H1 (cell line): ENCODE results near the gene SLC24A3. TPM values are rescaled to one million over a fixed set of nuclear protein-coding genes. Genes with fewer than 3 reads are reported as not detected.

ENCODE experiments used
- CTCF ChIA-PET: fragments of 300-600 bp; sonication (Branson Sonifier 250); formaldehyde crosslinking; loops from one replicate; lab custom pipeline; 2021; ENCODE audit not compliant: partially characterized antibody; lab: Charles Lee
- POLR2A ChIA-PET: fragments of 300-600 bp; sonication (Branson Sonifier 250); formaldehyde crosslinking; loops from one replicate; lab custom pipeline; 2021; ENCODE audit warnings: inconsistent platforms; ENCODE audit not compliant: partially characterized antibody; lab: Charles Lee
- DNase-seq, 2 experiments: peaks; one replicate each; pipeline versions ENCODE4 v3.0.0 to v3.0.0-alpha.2; 2010 to 2022; ENCODE audit warnings: low spot score in 2 of 2, low read depth in 1 of 2, mixed read lengths in 1 of 2
- FAIRE-seq: peaks from 2 replicates; lab custom pipeline; 2011; peaks lifted over from hg19 to GRCh38; lab: Jason Lieb, UNC
- H2AFZ ChIP-seq: 2 replicates; pipeline ENCODE4 v1.8.1; 2012; ENCODE audit warnings: low read length, inconsistent platforms
- H2AK5ac ChIP-seq: 2 replicates; pipeline ENCODE4 v1.6.1; 2013; ENCODE audit warnings: low read depth, low read length
- H2BK120ac ChIP-seq: replicated peaks from 2 replicates; pipeline ENCODE3; 2013; ENCODE audit warnings: low read depth, low read length, inconsistent platforms
- H2BK12ac ChIP-seq: 2 replicates; pipeline ENCODE4 v1.6.1; 2013; ENCODE audit warnings: low read depth, low read length
- H2BK15ac ChIP-seq: 2 replicates; pipeline ENCODE4 v1.6.1; 2013; ENCODE audit warnings: low read length
- H2BK20ac ChIP-seq: 2 replicates; pipeline ENCODE4 v1.6.1; 2013; ENCODE audit warnings: low read length
- H2BK5ac ChIP-seq: 2 replicates; pipeline ENCODE4 v1.6.1; 2013; ENCODE audit warnings: low read depth, low read length
- H3K14ac ChIP-seq: 2 replicates; pipeline ENCODE4 v1.6.1; 2013; ENCODE audit warnings: inconsistent platforms; ENCODE audit not compliant: insufficient read length
- H3K18ac ChIP-seq: 2 replicates; pipeline ENCODE4 v1.6.1; 2013; ENCODE audit warnings: low read length; ENCODE audit errors: extremely low read depth
- H3K23ac ChIP-seq: 2 replicates; pipeline ENCODE4 v1.6.1; 2013; ENCODE audit warnings: inconsistent platforms; ENCODE audit not compliant: insufficient read length
- H3K23me2 ChIP-seq: 2 replicates; pipeline ENCODE4 v1.6.1; 2013; ENCODE audit warnings: low read depth, low read length
- H3K27ac ChIP-seq: 2 replicates; pipeline ENCODE4 v1.6.1; 2011; ENCODE audit warnings: low read depth, low read length, inconsistent platforms
- H3K27me3 ChIP-seq, 4 experiments: replicated peaks in 1 of 4; 1 replicate in 1 of 4; 2 replicates in 3 of 4; pipeline versions ENCODE4 v1.6.1 to v1.8.1; 2011 to 2013; ENCODE audit warnings: low read length in 3 of 4, mild to moderate bottlenecking in 3 of 4, inconsistent platforms in 2 of 4, mixed read lengths in 2 of 4, moderate library complexity in 1 of 4; ENCODE audit not compliant: control insufficient read depth in 3 of 4, insufficient read depth in 3 of 4; ENCODE audit errors: extremely low read depth in 1 of 4
- H3K36me3 ChIP-seq, 4 experiments: 2 replicates each; pipeline versions ENCODE4 v1.6.1 to v1.8.1; 2011 to 2013; ENCODE audit warnings: mild to moderate bottlenecking in 4 of 4, low read length in 3 of 4, moderate library complexity in 2 of 4, control low read depth in 1 of 4, inconsistent platforms in 1 of 4; ENCODE audit not compliant: insufficient read depth in 4 of 4, control insufficient read depth in 2 of 4
- H3K4ac ChIP-seq: replicated peaks from 2 replicates; pipeline ENCODE3; 2013; ENCODE audit warnings: low read length, low read depth, mixed read lengths, inconsistent platforms; ENCODE audit not compliant: insufficient read length
- H3K4me1 ChIP-seq, 4 experiments: replicated peaks in 1 of 4; 1 replicate in 1 of 4; 2 replicates in 3 of 4; pipeline versions ENCODE4 v1.6.1 to v1.8.1; 2011 to 2013; ENCODE audit warnings: low read length in 3 of 4, inconsistent platforms in 2 of 4, mixed read lengths in 1 of 4; ENCODE audit not compliant: insufficient read depth in 4 of 4, control insufficient read depth in 3 of 4
- H3K4me2 ChIP-seq, 2 experiments: 2 replicates each; pipeline versions ENCODE4 v1.6.1 to v1.8.1; 2011 to 2013; ENCODE audit warnings: low read depth in 2 of 2, low read length in 2 of 2, control low read depth in 1 of 2, inconsistent platforms in 1 of 2, mild to moderate bottlenecking in 1 of 2; ENCODE audit not compliant: insufficient read depth in 1 of 2
- H3K4me3 ChIP-seq, 4 experiments: fragments of 200-600, 300-600 bp in 1 of 4; sonication (generic), shearing (Covaris generic), sonication (Bioruptor Twin) in 1 of 4; 2 replicates each; pipeline versions ENCODE4 v1.5.1 to v1.8.1; 2011 to 2016; ENCODE audit warnings: low read length in 4 of 4, low read depth in 3 of 4, control low read depth in 2 of 4, inconsistent platforms in 2 of 4, mild to moderate bottlenecking in 2 of 4, mixed read lengths in 1 of 4, moderate library complexity in 1 of 4; ENCODE audit not compliant: insufficient read depth in 2 of 4; ENCODE audit errors: extremely low read depth in 1 of 4
- H3K56ac ChIP-seq: replicated peaks from 2 replicates; pipeline ENCODE3; 2013; ENCODE audit warnings: low read depth, mild to moderate bottlenecking, mixed read lengths, low read length, inconsistent platforms; ENCODE audit not compliant: insufficient read length
- H3K79me1 ChIP-seq: 2 replicates; pipeline ENCODE4 v1.6.1; 2013; ENCODE audit warnings: low read depth, low read length, control low read depth
- H3K79me2 ChIP-seq, 2 experiments: 2 replicates each; pipeline versions ENCODE4 v1.6.1 to v1.8.1; 2012 to 2013; ENCODE audit warnings: low read length in 2 of 2, mild to moderate bottlenecking in 2 of 2, inconsistent platforms in 1 of 2; ENCODE audit not compliant: insufficient read depth in 2 of 2, control insufficient read depth in 1 of 2
- H3K9ac ChIP-seq, 4 experiments: replicated peaks in 1 of 4; 1 replicate in 1 of 4; 2 replicates in 3 of 4; pipeline versions ENCODE4 v1.6.1 to v1.8.1; 2011 to 2013; ENCODE audit warnings: low read depth in 3 of 4, low read length in 3 of 4, control low read depth in 2 of 4, mild to moderate bottlenecking in 2 of 4, moderate library complexity in 2 of 4, inconsistent platforms in 1 of 4; ENCODE audit errors: extremely low read depth in 1 of 4
- H3K9me3 ChIP-seq, 2 experiments: 2 replicates each; pipeline versions ENCODE4 v1.6.1 to v1.8.1; 2012 to 2013; ENCODE audit warnings: mild to moderate bottlenecking in 2 of 2, moderate library complexity in 2 of 2, control low read depth in 1 of 2, inconsistent platforms in 1 of 2, low read depth in 1 of 2, low read length in 1 of 2, mixed read lengths in 1 of 2; ENCODE audit not compliant: insufficient read depth in 2 of 2
- H4K20me1 ChIP-seq, 2 experiments: replicated peaks in 1 of 2; 2 replicates each; pipeline versions ENCODE3 to v1.8.1; 2011 to 2013; ENCODE audit warnings: inconsistent platforms in 2 of 2, low read length in 2 of 2, mild to moderate bottlenecking in 1 of 2; ENCODE audit not compliant: insufficient read depth in 2 of 2, control insufficient read depth in 1 of 2
- H4K5ac ChIP-seq: 2 replicates; pipeline ENCODE4 v1.6.1; 2013; ENCODE audit warnings: low read length, low read depth, mixed read lengths, inconsistent platforms; ENCODE audit not compliant: insufficient read length
- H4K8ac ChIP-seq: 2 replicates; pipeline ENCODE4 v1.8.0; 2013; ENCODE audit warnings: mild to moderate bottlenecking, moderate library complexity, low read length, inconsistent platforms; ENCODE audit not compliant: insufficient read depth; ENCODE audit errors: extremely low read depth
- H4K91ac ChIP-seq: replicated peaks from 2 replicates; pipeline ENCODE3; 2013; ENCODE audit warnings: low read length, mixed read lengths, inconsistent platforms; ENCODE audit not compliant: insufficient read length
- CHD1 ChIP-seq: IDR thresholded peaks from 2 replicates; pipeline ENCODE4 v1.6.1; 2012; ENCODE audit warnings: low read depth, low read length, improper control_type of control experiment
- E2F6 ChIP-seq: IDR thresholded peaks from 2 replicates; pipeline ENCODE4 v1.6.1; 2012; ENCODE audit warnings: inconsistent platforms
- GABPA ChIP-seq: IDR thresholded peaks from 2 replicates; pipeline ENCODE4 v1.6.1; 2011; ENCODE audit warnings: mild to moderate bottlenecking, low read length, moderate library complexity, borderline replicate concordance; ENCODE audit not compliant: insufficient read depth
- POU5F1 ChIP-seq: IDR thresholded peaks from 2 replicates; pipeline ENCODE4 v1.6.1; 2011; ENCODE audit warnings: low read depth, mild to moderate bottlenecking, low read length, moderate library complexity
- RAD21 ChIP-seq, 2 experiments: IDR thresholded peaks in 1 of 2; conservative IDR thresholded peaks in 1 of 2; 2 replicates each; pipeline ENCODE4 v1.6.1; 2011; ENCODE audit warnings: low read depth in 2 of 2, low read length in 2 of 2, improper control_type of control experiment in 1 of 2, inconsistent platforms in 1 of 2, mild to moderate bottlenecking in 1 of 2, moderate library complexity in 1 of 2
- RBBP5 ChIP-seq: IDR thresholded peaks from 2 replicates; pipeline ENCODE4 v1.7.1; 2012; ENCODE audit warnings: low read depth, mild to moderate bottlenecking, inconsistent platforms, low read length, moderate library complexity, borderline replicate concordance
- SRF ChIP-seq: IDR thresholded peaks from 2 replicates; pipeline ENCODE4 v1.6.1; 2011; ENCODE audit warnings: mild to moderate bottlenecking, low read depth, low read length, moderate library complexity
- TAF7 ChIP-seq: optimal IDR thresholded peaks from 2 replicates; pipeline ENCODE3; 2011; ENCODE audit warnings: low read depth, mild to moderate bottlenecking, inconsistent platforms, low read length, moderate library complexity, borderline replicate concordance
- WGBS, 2 experiments: shearing (Covaris generic) in 1 of 2; methylation state at CpG; one replicate each; pipeline versions ENCODE4 v1.1.6 to v1.1.7; 2013 to 2015; ENCODE audit warnings: low lambda C conversion rate in 2 of 2, mixed read lengths in 2 of 2, inconsistent platforms in 1 of 2, low coverage in 1 of 2, missing lambda C conversion rate in 1 of 2; ENCODE audit not compliant: insufficient replicate concordance in 2 of 2, insufficient coverage in 1 of 2, insufficient read length in 1 of 2; ENCODE audit errors: extremely low coverage in 1 of 2, missing lambda C conversion rate in 1 of 2; 5-methylcytosine and 5-hydroxymethylcytosine counted together
- polyA plus RNA-seq, 7 experiments: library from polyadenylated mRNA; depleted of rRNA in 3 of 7; stranded (reverse) in 5 of 7; unstranded in 2 of 7; fragments of >200 nt in 5 of 7; fragments of 200-250 nt in 2 of 7; gene quantifications; 1 replicate in 5 of 7; 2 replicates in 1 of 7; 4 replicates in 1 of 7; pipeline versions ENCODE4 v1.2.1 to v1.2.3, GENCODE V29; 2011 to 2013; ENCODE audit warnings: missing spikeins in 2 of 7, mixed read lengths in 2 of 7
- total RNA-seq: library from RNA; stranded (reverse); fragmentation: NEBNext Ultra II Directional; extraction: Animal tissue kit (Norgen Biotek cat#: 25700); gene quantifications from 2 replicates; pipeline ENCODE4 v1.2.1, GENCODE V29; 2021
- TF ChIP-seq, protein P1 (sequence below): IDR thresholded peaks from 2 replicates; pipeline ENCODE4 v1.6.1; 2012; ENCODE audit warnings: inconsistent platforms
- TF ChIP-seq, protein P2 (sequence below), 3 experiments: IDR thresholded peaks; 1 replicate in 2 of 3; 2 replicates in 1 of 3; pipeline versions ENCODE4 v1.5.1 to v1.6.1; 2011; ENCODE audit warnings: low read length in 3 of 3, mild to moderate bottlenecking in 3 of 3, inconsistent platforms in 2 of 3, low read depth in 1 of 3, moderate library complexity in 1 of 3; ENCODE audit not compliant: insufficient read depth in 1 of 3; ENCODE audit errors: control extremely low read depth in 1 of 3

SLC24A3 gene
- total and polyA plus RNA-seq, 2 of the 8 experiments (the other 6 are each of a cell fraction or from before 2014, with no cell fraction given): 4.5 to 6.3 TPM

DNA sequence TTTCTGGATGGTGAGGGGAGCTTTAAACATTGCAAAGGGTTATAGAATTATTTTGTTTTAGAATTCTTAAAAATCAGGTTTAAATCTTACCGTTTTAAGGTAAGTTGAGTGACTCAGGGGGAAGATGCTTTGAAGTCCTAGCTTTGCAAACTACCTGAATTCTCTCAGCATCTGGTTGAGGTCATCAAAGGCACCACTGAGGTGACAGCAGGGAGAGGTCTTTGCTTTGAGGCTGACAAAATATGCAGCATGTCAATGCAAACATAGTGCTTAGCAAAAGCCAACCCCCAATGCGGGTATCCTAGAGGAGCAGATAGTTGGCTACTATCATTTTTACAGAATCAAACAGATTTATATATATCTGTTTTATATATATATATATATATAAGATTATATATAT, 219.5 kb downstream of the SLC24A3 start:
- H2AK5ac ChIP-seq: no peak overlapping the region
- TF ChIP-seq, protein P1, sequence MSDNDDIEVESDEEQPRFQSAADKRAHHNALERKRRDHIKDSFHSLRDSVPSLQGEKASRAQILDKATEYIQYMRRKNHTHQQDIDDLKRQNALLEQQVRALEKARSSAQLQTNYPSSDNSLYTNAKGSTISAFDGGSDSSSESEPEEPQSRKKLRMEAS: no peak
- no peak for TF ChIP-seq TAF7
- TF ChIP-seq CHD1: no peak
- TF ChIP-seq RBBP5: no peak
- TF ChIP-seq SRF: no peak
- TF ChIP-seq GABPA: no peak
- TF ChIP-seq RAD21 (IDR thresholded peaks at IDR 0.05 in 1 of 2, conservative IDR thresholded peaks at IDR 0.05 in 1 of 2; ENCODE audit: low read depth in 2 of 2, low read length in 2 of 2): no peak
- TF ChIP-seq POU5F1: no peak
- TF ChIP-seq, protein P2, sequence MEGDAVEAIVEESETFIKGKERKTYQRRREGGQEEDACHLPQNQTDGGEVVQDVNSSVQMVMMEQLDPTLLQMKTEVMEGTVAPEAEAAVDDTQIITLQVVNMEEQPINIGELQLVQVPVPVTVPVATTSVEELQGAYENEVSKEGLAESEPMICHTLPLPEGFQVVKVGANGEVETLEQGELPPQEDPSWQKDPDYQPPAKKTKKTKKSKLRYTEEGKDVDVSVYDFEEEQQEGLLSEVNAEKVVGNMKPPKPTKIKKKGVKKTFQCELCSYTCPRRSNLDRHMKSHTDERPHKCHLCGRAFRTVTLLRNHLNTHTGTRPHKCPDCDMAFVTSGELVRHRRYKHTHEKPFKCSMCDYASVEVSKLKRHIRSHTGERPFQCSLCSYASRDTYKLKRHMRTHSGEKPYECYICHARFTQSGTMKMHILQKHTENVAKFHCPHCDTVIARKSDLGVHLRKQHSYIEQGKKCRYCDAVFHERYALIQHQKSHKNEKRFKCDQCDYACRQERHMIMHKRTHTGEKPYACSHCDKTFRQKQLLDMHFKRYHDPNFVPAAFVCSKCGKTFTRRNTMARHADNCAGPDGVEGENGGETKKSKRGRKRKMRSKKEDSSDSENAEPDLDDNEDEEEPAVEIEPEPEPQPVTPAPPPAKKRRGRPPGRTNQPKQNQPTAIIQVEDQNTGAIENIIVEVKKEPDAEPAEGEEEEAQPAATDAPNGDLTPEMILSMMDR (IDR thresholded peaks at IDR 0.05; ENCODE audit: control extremely low read depth in 1 of 3, insufficient read depth in 1 of 3, low read depth in 1 of 3, low read length in 3 of 3): no peak
- TF ChIP-seq E2F6: no peak
- no peak overlapping the region for H3K4me2 ChIP-seq
- H3K4ac ChIP-seq: no peak overlapping the region
- H2BK120ac ChIP-seq: no peak overlapping the region
- 78% methylated on average over 2 of the region's 2 CpGs; no CpG with 5 or more reads in 1 of the 2 experiments for WGBS, 2 experiments
- H3K18ac ChIP-seq: no peak overlapping the region
- no peak overlapping the region for H2BK12ac ChIP-seq
- no peak overlapping the region for H3K14ac ChIP-seq
- H3K23me2 ChIP-seq: peaks cover 2% of the 10 kb centered on the region; the same call in 1 of the 2 replicates
- no peak overlapping the region for H3K27ac ChIP-seq
- H3K56ac ChIP-seq: no peak overlapping the region
- H4K91ac ChIP-seq: no peak overlapping the region
- no peak overlapping the region for H4K8ac ChIP-seq
- no peak for DNase-seq
- H3K4me1 ChIP-seq: peaks cover 0 to 5% (median 2%) of the 10 kb centered on the region in 4 experiments; a peak in 4 of 7 replicates
- no peaks in the 10 kb centered on the region for H3K79me2 ChIP-seq
- H3K79me1 ChIP-seq: no peaks in the 10 kb centered on the region
- H2BK20ac ChIP-seq: no peak overlapping the region
- H2AFZ ChIP-seq: no peak overlapping the region
- ChIA-PET CTCF (interaction anchor here (0.7 to 2.3 kb wide), 3 partner anchors 10 to 81 kb away, joined by 4 to 7 read pairs (median 6); no protein-coding TSS in a partner anchor), POLR2A (interaction anchor here (0.7 kb wide), 1 partner anchor 33 kb away, joined by 3 read pairs; no protein-coding TSS in a partner anchor)
- no peak overlapping the region for H2BK5ac ChIP-seq
- FAIRE-seq: no peak
- no peaks in the 10 kb centered on the region for H3K27me3 ChIP-seq
- no peak overlapping the region for H3K4me3 ChIP-seq
- H3K36me3 ChIP-seq: no peaks in the 10 kb centered on the region
- no peaks in the 10 kb centered on the region for H3K9me3 ChIP-seq
- H3K23ac ChIP-seq: no peak overlapping the region
- H4K5ac ChIP-seq: no peak overlapping the region
- H2BK15ac ChIP-seq: no peak overlapping the region
- no peak overlapping the region for H3K9ac ChIP-seq
- H4K20me1 ChIP-seq: peaks cover 0 to 1% of the 10 kb centered on the region in 2 experiments
